HG03571 (cell line): ENCODE data around the gene SPHK2.
A peak's percentile ranks its signal among the peaks of the same experiment; 100 is the strongest.
"Not testable (repeated sequence)": the region's sequence is repeated elsewhere in the genome, so short reads cannot be mapped to it uniquely, and the experiment has no call there.

ENCODE experiments used
- ATAC-seq: cut with Tn5 transposase; IDR thresholded peaks from one replicate; pipeline ENCODE4 v1.9.1; 2021; ENCODE audit not compliant: unreplicated experiment

The SPHK2 gene

GRCh38 chr19:48624067-48624594, 4.8 kb downstream of the SPHK2 start:
- ATAC-seq = peak; percentile 45

- no peak for ATAC-seq
Observed at GRCh38 chr19:48624791-48625723, 5.8 kb downstream of the SPHK2 start.

GRCh38 chr19:48625891-48626327, 6.6 kb downstream of the SPHK2 start:
- no peak for ATAC-seq

GRCh38 chr19:48627201-48627864, 8.0 kb downstream of the SPHK2 start:
- ATAC-seq = no peak

- ATAC-seq = no peak
Observed at GRCh38 chr19:48627865-48628314, 8.6 kb downstream of the SPHK2 start.

GRCh38 chr19:48628486-48629296, 9.4 kb downstream of the SPHK2 start:
- no peak for ATAC-seq

- no peak for ATAC-seq
Observed at GRCh38 chr19:48629297-48629598, 9.9 kb downstream of the SPHK2 start.

GRCh38 chr19:48629599-48630295, 10.4 kb downstream of the SPHK2 start:
- ATAC-seq = no peak

- ATAC-seq = no peak
Observed at GRCh38 chr19:48630296-48631063, 11.2 kb downstream of the SPHK2 start.

GRCh38 chr19:48631225-48631624, 11.9 kb downstream of the SPHK2 start:
- no peak for ATAC-seq

GRCh38 chr19:48632286-48632685, 13.0 kb downstream of the SPHK2 start:
- ATAC-seq = not testable (repeated sequence)

GRCh38 chr19:48632692-48633147, 13.4 kb downstream of the SPHK2 start:
- ATAC-seq = no peak

- no peak for ATAC-seq
Observed at GRCh38 chr19:48633148-48634035, 14.1 kb downstream of the SPHK2 start.

- no peak for ATAC-seq
Observed at GRCh38 chr19:48634036-48634342, 14.7 kb downstream of the SPHK2 start.

- ATAC-seq = no peak
Observed at GRCh38 chr19:48634424-48635262, 15.3 kb downstream of the SPHK2 start.

- no peak for ATAC-seq
Observed at GRCh38 chr19:48635263-48635965, 16.1 kb downstream of the SPHK2 start.
